Measurements from ENCODE around the gene ARHGEF19.
"Not testable (repeated sequence)": the region's sequence is repeated elsewhere in the genome, so short reads cannot be mapped to it uniquely, and the experiment has no call there.

ARHGEF19 gene

DNA sequence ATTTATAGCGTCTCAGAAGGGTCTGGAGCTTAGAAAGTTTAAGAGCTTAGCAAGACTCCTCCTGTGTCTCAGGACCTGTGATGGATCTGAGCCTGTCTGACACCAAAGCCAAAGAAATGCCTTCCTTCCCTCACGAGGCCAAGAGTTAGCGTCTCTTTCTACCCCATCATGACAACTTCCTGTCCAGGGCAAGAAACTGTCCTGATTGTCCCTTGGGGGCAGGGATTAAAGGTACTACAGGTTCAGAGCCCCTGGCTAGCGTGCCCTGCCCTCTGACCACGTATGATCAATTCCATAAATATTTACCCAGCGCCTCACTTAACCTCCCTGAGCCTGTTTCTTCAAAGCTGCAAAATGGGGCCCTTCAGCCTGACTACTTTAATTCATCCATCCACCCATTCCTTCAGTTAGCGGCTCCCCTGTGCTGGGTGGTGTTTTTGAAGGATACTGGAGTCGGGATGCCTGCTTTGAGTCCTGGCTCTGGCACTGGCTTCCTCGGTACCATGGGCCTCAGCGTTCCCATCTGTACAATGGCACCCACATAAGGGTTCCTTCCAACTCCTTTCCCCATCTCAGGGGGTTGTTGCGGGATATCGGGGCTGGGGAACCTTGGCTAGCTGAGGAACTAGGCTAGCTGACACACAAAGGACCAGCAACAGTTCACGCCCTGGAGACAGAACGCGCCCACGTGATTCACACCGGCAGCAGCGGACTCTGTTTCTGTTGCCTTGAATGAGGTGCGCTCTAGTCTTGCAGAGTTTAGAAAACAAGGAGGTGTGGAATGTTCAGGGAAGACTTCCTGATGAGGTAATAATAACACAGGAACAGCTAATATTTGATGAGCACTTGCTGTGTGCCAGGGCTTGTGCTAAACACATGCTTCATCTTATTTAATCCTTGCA, 33.6 kb downstream of the ARHGEF19 start:
- DNase-seq = no peak

DNA sequence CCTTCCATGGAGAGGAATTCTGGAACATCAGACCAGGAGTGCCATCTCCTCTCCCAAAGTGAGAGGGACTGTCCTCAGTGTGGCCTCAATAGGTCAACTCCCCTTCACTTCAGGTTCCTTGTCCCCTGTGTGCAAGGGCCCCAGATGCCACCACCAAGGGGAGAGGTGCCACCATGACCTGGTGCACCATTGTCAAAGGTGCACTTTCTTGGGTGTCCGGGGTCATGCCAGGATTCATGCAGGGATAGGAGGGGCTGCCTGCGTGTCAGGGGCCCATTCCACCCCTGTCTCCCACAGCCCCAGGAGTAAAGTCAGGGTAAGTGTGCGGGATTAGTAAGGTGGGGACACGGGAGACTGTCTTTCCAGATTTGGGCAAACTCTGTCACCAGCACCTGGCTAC, 35.1 kb downstream of the ARHGEF19 start:
- DNase-seq = no peak

DNA sequence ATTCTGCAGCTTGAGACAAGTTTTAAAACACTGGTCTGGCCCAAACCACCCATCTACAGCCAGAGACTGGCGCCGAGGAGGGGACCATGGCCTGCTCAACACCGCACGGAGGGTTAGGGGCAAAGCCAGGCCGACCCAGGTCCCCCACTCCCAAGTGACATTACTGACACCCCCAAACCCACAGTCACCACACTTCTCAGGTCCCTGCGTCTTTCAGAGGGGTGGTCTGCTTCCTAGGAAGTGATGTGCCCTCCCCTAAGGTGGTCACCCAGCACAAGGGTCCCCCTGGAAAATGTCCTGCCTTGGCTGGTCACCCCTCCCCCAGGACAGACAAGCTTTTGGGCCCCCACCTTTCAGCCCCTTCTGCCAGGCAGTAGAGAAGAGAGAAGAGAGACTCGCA, 35.8 kb downstream of the ARHGEF19 start:
- no peak for DNase-seq

DNA sequence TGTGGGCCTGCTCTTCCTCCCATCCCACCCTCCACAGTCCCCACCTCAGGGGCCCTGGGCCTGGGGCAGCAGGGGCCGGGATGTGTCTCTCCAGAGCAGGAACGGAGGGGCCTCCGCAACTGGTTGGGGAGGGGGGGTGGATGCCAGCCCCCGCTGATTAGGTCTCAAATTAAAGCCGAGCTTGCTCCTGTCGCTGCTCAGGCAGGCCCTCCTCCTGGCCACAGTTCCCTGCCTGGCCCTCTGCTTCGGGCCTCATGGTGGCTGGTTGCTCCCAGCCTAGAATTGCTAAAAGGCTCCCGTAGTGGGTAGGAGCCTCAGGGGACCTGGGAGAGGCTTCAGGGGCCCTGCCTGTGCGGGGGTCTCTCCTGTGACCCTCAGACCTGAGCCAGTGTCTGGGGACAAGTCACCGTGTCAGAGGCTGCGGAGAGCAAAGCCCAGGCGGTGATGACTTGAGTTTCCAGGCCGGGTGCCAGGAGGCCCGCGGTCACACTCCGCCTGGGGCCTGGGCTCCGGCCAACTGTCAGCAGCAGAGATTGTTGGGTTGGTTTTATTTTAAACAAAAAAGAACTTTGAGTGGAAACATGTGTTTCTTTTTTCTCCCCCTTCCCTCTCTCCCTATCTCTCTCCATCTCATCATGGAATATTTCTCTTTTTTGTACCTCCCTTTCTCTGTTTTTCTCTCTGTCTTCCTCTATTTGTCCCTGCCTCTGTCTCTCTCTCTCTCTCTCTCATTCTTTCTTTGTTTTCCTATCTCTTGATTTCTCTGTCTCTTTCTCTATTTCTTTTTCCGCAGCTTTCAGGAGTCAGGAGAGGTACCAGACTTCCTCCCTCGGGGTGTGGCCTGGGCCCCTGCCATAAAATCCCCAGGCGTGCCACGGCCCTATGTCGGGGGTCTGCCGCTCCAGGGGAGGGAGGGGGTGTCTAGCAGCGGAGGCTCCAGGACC, 36.6 kb downstream of the ARHGEF19 start:
- no peak for DNase-seq

DNA sequence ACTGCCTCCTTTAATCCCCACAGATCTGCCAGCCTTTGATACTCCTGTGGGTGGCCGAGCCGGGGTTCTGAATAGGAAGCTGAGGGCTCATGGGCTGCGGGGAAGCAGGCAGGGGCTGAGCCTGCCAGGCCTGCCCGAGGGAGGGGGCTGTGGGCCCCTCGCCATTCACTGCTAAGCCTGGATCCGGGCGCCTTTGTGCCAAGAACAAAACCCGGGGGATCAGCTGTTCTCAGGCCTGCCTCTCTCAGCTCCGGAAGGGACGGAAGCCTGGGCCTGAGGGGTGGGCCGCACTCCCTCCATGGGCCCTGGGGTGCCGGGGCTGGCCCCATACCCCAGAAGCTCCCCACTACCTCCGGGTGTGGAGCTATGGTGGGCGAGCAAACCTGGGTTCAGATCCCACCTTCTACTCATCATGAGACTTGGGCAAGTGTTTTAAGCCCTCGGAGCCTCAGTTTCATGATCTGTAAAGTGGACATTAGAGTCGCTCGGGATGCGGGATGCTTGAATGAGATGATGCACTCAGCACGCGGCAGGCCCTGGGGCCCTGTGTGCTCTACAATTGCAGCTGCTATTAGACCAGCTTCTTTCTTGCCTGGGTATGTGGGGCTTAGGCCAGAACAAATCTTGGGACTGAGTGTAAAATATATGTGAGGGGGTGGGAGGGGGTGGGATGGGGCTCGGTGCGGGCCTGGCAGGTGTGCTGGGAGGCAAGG, 37.4 kb downstream of the ARHGEF19 start:
- DNase-seq = no peak

DNA sequence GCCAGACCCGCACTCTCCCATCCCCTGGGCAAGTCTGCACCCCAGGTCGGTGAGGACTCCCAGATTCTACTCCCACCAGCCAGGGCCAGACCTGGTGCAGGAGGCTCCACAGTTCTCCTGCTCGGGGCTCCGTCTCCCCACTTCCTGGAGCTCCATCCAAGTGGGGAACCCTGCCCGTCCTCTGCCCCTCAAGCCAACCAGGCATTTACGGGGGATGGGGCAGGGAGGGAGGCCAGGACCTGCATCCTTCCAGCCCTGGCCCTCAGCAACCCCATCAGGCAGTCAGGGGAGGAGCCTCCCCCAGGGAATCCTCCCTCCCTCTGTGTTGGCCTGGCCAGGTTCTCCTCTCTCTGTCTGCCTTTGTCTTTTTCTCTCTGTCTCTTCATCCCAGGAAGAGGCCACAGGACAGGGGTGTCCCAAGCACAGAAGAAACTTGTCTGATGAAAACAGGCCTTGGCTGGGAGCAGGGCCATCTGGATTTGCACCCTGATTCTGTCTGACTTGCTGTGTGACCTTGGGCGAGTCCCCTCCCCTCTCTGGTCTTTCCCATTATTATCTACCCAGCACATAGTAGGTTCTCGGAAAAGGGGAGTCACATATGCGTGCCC, 38.1 kb downstream of the ARHGEF19 start:
- DNase-seq = no peak

DNA sequence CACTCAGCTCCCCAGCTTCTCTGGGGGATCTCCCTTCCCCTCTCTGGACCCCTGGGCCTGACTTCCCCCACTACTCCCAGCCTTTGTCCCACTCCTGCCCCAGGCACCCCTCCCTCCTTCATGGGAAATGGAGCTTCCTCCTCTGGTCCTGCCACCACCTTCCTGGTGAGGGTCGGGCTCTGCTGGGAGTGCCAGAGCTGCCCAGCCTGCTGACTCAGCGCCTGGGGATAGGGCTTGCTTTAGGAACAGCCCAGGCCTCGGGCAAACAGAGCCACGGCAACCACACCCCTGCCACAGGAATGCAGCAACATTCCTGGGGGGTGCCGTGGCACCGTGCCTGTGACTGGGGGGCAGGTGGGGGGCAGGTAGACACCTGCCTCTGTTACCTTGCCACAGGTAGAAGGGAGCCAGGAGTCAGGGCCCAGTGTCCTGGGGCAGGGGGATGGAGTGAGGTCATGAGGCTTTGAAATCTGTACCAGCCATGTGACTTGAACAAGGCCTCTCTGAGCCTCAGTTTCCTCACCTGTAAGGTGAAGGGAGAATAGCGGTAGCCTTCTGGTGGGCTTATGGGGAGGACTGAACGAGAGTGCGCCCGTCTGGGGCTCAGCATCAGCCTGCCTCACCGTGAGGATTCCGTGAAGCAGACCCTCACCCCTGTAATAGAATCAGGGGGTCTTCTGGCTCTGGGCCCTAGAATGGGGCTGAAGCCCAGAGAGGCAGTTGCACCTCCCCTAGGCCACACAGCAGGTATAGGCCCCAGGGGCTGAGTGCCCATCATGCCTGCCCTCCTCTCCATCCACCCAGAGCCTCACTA, 38.8 kb downstream of the ARHGEF19 start:
- no peak for DNase-seq

DNA sequence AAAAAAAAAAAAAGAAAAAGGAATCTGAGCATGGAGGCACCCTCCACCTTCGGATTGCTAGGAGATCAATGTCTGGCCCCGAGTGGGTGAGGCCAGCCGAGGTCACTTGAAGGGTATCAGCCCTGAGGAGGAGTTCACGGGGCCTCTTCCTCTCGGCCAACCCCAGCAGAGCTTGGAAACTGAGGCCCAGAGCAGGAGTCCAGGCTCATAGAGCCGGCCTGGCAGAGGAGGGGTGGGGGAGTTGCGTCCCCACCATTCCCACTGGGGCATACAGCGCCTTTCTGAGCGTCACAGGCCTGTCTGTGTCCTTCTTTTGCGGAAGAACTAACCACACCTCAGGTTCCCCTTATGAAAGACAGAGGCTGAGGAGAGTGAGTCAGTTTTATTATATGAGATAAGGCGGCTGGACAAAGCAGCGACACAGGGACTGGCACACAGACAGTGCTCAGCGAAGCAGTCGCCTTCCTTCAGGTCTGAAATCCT, 39.4 kb downstream of the ARHGEF19 start:
- no peak for DNase-seq

DNA sequence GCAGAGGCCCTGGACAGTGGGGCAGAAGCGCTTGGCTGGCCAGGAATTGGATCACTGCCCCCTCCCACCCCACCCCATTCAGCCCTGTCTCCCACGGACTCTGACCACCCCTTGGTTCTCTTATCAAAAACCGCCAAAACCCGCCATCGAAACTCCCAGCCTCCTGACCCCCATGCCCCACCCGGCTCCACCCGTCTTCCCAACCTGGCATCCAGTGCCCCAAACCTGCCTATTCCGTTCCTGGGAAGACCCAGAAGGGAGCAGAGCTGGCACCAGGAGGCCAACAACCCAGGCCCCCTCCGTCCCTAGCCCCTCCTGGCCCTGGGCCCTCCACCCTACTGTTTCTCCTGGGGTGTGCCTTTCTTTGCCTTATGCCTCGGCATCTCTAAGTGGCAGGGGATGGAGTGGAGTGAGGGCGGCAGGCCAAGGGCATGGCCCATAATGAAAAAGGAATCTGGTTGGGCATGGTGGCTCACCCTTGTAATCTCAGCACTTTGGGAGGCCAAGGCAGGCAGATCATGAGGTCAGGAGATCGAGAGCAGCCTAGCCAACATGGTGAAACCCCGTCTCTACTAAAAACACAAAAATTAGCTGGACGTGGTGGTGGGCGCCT, 40.1 kb downstream of the ARHGEF19 start:
- DNase-seq = no peak

DNA sequence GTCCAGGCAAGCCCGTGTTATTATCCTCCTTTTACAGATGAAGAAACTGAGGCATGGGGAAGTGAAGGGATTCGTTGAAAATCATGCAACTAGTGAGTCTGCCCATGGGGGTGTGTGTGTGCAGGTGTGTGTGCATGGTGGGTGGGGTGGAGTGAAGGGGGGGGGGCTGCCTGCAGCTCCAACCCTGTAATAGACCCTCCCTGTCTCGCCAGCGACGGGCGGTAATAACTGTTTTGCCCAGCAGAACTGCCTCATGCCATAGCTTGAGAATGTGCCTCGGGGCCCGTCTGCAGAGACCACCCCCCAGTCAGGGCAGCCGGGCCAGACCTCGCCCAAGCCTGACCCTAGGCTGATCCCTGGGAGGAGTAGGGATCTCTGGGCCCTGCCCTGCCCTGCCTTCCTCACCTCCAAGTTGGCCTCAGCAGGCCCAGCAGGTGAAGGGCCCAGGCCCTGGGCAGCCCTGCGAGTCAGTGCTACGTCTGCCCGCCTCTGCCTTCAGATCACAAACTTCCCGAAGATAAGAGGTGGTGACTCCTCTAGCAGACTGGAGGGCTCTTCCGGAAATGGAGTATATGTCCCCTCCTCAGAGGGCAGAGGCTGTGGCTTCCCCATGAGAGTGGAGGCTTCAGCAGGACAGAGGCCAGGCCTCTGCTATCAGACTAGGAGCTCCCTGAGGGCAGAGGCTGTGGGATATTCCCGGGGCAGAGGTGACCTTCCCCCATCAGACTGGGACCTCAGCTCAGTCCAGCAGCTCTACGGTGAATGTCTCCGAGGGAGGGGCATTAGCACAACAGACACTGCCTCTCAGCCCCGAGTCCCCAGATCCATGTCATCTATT, 40.9 kb downstream of the ARHGEF19 start:
- no peak for DNase-seq

DNA sequence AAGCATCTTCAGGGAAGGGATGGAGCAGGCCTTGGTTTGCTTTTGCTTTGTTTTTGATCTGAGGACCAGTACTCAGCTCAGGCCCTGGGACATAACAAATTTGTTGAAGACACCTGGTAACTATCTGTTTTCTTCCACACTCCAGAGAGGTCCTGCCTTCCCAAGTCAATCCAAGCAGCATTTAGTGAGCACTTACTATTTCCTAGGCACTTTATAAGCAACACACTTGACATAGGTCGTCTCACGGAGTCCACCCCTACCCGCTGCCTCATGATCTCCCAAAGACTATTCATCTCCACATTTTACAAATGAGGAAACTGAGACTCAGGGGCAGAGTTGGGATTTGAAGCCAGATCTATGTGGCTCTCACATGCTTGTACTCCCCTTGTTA, 42.2 kb downstream of the ARHGEF19 start:
- no peak for DNase-seq

DNA sequence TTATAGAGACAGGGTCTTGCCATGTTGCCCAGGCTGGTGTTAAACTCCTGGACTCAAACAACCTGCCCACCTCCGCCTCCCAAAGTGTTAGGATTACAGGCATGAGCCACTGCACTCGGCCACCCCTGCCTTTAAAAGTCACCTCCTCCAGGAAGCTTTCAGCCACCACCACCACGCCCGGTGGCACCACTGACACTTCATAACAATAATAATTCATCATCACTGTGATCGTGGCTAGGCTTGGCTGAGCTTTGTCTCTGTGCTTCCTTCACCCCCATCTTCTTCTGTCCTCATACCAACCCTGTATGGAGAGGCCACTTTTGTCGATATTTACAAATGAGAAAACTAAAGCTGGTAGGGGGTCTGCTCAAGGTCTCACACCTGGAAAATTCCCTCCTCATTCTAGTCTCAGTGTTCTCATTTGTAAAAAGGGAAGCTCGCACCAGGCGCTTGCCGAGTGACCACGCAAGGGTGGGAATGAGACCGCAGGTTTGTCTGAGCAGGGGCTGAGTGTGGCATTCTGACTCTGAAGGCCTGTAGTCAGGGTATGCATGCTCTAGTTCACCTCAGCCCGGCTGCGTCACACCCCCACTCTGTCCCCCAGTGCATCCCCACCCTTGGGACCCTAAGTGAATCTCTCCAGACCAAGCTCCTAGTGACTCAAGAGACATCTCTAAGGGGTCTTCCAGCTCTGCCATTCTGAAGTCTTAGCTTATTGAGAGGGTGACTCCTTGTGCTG, 43.7 kb downstream of the ARHGEF19 start:
- no peak for DNase-seq

DNA sequence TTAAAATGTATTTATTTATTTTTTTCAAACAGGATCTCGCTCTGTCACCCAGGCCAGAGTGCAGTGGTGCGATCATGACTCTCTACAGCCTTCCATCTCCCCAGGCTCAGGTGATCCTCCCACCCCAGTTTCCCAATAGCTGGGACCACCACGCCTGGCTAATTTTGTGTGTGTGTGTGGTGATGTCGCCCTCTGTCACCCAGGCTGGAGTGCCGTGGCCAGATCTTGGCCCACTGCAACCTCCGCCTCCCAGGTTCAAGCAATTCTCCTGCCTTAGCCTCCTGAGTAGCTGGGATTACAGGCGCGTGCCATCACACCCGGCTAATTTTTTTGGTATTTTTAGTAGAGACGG, 44.3 kb downstream of the ARHGEF19 start:
- not testable (repeated sequence) for DNase-seq

DNA sequence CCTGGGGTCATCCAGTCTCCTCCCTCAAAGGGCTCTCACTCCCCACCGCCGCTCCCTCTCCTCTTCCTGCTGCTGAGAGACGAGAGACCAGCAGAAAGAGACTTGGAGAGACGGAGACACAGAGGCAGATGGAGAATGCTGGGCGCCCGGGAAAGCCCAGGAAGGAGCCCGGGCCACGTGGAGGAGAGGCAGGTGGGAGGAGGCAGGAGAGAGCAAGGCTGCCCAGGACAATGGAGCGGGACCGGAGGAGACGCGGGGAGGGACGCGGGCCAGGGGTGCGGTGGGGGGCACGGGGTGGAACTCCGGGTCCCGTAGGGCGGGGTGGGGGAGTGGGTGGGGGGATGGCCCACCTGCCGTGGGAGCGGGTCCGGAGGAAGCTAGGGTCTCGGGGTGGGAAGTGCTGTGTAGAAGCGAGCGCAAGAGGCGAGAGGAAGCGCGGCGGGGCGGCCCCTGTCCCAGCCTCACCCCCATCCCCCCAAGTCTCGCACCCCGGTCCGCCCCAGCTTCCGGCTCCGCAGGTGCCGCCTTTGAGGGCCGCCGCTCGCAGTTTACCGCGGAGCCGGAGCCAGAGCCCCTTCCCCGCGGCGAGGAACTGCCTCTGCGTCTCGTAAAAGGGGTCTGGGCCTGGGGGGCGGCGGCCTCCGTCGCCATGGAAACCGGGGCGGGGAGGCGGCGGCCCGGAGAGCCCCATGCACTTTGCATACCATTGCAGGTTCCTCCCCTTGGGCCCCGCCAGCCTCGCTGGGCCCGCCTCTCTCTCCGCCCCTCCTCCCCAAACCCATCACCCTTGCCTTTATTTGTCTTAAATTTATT, 44.9 kb downstream of the ARHGEF19 start:
- DNase-seq = no peak

DNA sequence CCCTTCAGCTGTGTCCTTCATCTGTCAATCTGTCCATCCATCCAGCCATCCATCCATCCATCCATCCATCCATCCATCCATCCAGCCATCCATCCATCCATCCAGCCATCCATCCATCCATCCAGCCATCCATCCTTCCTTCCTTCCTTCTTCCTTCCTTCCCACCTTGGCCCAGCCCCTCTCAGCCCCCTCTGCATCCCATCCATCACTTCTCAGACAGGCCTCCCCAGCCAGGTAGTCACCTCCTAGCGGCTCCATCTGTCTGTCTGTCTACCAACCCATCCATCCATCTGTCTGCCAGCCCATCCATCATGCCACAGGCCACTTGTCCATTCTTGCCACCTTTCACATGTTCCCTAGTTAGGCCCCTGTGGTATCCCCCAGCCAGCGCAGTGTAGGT, 46.3 kb downstream of the ARHGEF19 start:
- DNase-seq = no peak

DNA sequence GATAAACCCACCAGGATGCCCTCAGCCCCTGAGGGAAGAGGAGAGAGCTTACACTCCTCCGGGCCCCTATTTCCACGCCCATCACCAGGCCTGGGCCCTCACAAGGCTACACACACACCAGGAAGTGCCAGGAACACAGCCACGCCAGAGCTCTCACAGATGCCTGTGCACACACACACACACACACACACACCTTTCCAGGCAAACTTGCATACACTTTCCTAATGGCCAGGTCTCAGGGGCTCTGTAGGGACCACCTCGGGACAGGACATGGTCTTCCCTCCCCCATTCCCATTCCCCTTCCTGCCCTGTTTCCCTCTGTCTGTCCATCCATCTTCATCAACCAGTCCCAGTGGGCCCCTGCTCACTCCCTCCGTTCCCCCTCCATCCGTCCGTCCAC, 46.9 kb downstream of the ARHGEF19 start:
- no peak for DNase-seq

DNA sequence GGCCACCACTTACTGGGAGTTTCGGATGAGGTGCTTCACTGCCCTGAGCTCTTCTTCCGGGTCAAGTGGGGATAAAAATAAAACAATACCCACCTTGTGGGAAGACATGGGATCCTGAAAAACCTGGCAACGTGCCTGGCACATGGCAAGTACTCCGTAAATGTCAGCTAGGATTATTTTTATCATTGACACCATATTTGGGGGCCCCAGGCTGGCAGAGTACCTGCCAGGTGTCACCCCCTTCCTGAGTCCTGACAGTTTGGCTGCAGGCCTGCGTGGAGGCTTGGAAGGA, 47.4 kb downstream of the ARHGEF19 start:
- DNase-seq = no peak

DNA sequence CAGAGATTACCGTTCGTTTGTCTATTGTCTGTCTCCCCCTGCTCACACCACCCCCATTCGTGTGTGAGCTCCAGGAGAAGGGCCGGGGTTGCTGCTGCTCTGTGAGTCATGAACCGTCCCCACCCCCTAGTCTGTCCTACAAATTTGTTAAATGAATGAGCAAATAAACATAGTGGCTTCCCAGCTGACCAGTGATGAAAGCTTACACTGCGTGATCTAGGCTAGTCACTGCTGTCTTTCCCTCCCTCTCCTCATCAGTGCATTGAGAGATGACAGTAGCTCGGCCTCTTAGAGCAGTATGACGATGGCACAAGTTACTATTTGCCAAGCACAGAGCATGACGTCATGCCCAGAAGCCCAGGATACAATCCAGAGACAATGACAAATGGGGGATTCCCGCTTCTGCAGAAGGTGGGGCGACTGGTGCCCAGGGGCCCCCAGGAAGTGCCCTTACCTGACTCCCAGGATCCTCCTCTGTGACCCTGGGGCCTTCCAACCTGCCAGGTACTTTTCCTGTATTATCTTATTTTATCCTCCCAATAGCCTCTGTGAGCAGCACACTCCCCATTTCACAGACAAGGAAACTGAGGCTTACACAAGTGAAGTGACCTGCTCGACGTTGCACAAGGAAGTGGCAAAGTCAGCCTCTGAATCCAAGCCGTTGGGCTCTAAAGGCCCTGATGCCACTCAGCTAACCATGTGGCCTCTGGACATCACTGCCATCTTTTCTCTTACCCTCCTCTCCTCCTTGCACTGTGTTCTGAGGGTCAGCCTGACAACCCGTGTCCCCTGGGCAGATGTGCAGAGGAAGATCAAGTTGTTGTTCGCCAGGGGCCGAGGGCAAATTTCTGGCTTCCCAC, 48.0 kb downstream of the ARHGEF19 start:
- no peak for DNase-seq
